Parathyroid adenoma (tissue), 2 donors: Measurements from ENCODE around the gene NEGR1.

Experiments
- H2AFZ ChIP-seq: fragments of 300-600 bp; sonication (generic); one replicate; pipeline ENCODE4 v1.7.0; 2017; ENCODE audit warnings: antibody characterized with exemption, mild to moderate bottlenecking
- H3K27ac ChIP-seq: fragments of 300-600 bp; sonication (generic); one replicate; pipeline ENCODE4 v1.7.0; 2017
- H3K27me3 ChIP-seq: fragments of 300-600 bp; sonication (generic); one replicate; pipeline ENCODE4 v1.7.0; 2017; ENCODE audit warnings: low read length; ENCODE audit not compliant: control insufficient read depth, insufficient read depth
- H3K36me3 ChIP-seq: fragments of 300-600 bp; sonication (generic); one replicate; pipeline ENCODE4 v1.7.0; 2017; ENCODE audit warnings: low read length; ENCODE audit not compliant: control insufficient read depth, insufficient read depth
- H3K4me1 ChIP-seq: fragments of 300-600 bp; sonication (generic); one replicate; pipeline ENCODE4 v1.7.0; 2017; ENCODE audit warnings: control low read depth
- H3K4me2 ChIP-seq: fragments of 300-600 bp; sonication (generic); one replicate; pipeline ENCODE4 v1.7.0; 2017; ENCODE audit warnings: low read length
- H3K4me3 ChIP-seq: fragments of 300-600 bp; sonication (generic); one replicate; pipeline ENCODE4 v1.7.0; 2017; ENCODE audit warnings: low read depth, low read length
- H3K79me2 ChIP-seq: fragments of 300-600 bp; sonication (generic); one replicate; pipeline ENCODE4 v1.7.0; 2017; ENCODE audit warnings: control low read depth
- H3K9ac ChIP-seq: fragments of 300-600 bp; sonication (generic); one replicate; pipeline ENCODE4 v1.7.0; 2017; ENCODE audit warnings: mild to moderate bottlenecking
- H3K9me3 ChIP-seq: fragments of 300-600 bp; sonication (generic); one replicate; pipeline ENCODE4 v1.7.0; 2017; ENCODE audit warnings: low read length; ENCODE audit not compliant: control insufficient read depth
- CTCF ChIP-seq: fragments of 300-600 bp; sonication (generic); IDR thresholded peaks from one replicate; pipeline ENCODE4 v1.7.0; 2017; ENCODE audit warnings: antibody characterized with exemption, mild to moderate bottlenecking
- donor health status: primary hyperparathyroidism.

The NEGR1 gene

DNA sequence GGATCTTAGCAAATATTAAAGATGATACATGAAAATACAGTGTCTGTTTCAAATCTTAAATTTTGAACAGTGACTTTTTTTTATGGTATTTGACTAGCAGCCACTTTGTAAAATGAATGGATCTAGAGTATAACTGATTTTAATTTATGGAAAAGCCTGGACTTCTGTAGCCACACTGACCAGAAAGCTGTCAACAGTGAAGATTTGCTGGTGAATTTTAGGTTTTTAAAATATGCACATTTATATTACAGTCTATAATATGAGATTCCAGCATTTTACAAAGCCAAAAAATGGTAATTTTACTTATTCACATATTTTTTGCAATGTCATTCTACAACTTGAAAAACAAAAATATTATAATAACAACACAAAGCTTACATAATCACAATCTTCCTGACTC, 131.8 kb downstream of the NEGR1 start:
- Histone ChIP-seq H3K9ac (no peak overlapping the region), H2AFZ (no peak overlapping the region), H3K4me1 (no peaks in the 10 kb centered on the region), H3K9me3 (no peaks in the 10 kb centered on the region), H3K36me3 (no peaks in the 10 kb centered on the region), H3K27ac (no peak overlapping the region), H3K4me3 (no peak overlapping the region), H3K4me2 (no peak overlapping the region), H3K27me3 (no peaks in the 10 kb centered on the region), H3K79me2 (no peaks in the 10 kb centered on the region)
- TF ChIP-seq CTCF, result no peak

DNA sequence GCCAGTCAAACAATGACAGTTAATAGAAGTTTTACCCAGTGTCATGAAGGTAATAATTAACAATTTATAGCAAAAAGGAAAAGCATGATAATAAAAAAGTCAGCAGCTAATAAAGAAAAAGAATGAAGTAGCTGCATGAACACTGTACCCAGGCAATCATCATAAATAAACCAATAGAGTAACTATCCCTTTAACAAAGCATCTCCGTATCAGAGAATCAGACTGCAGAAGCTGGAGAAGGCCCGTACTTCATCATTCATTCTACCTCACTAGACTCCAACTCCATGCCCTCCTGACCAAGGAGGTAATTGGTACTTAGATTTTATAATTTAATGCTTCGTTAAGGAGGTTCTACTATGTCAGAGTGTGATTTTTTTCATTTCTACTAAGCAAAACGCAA, 140.5 kb downstream of the NEGR1 start:
- Histone ChIP-seq H3K27ac (no peak overlapping the region), H3K9ac (no peak overlapping the region), H3K27me3 (no peaks in the 10 kb centered on the region), H3K79me2 (no peaks in the 10 kb centered on the region), H3K4me1 (no peaks in the 10 kb centered on the region), H2AFZ (no peak overlapping the region), H3K4me3 (no peak overlapping the region), H3K9me3 (no peaks in the 10 kb centered on the region), H3K36me3 (no peaks in the 10 kb centered on the region), H3K4me2 (no peak overlapping the region)
- TF ChIP-seq CTCF, result no peak

DNA sequence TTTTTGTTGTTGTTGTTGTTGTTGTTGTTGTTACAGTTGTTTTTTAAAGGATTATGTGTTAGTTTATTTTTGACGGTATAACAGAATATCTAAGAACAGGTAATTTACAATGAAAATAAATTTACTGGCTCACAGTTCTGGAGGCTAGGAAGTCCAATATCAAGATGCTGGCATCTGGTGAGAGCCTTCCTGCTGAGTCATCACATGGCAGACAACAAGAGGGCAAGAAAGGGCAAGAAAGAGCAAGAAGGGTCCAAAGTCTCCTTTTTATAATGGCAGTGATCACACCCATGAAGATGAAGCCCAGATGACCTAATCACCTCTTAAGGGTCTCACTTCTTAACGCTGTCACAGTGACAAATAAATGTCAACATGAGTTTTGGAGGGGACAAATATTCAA, 142.1 kb downstream of the NEGR1 start:
- Histone ChIP-seq H3K4me2 (no peak overlapping the region), H3K9me3 (no peaks in the 10 kb centered on the region), H3K4me1 (no peaks in the 10 kb centered on the region), H3K27ac (no peak overlapping the region), H2AFZ (no peak overlapping the region), H3K79me2 (no peaks in the 10 kb centered on the region), H3K36me3 (no peaks in the 10 kb centered on the region), H3K9ac (no peak overlapping the region), H3K27me3 (no peaks in the 10 kb centered on the region), H3K4me3 (no peak overlapping the region)
- no peak for TF ChIP-seq CTCF

DNA sequence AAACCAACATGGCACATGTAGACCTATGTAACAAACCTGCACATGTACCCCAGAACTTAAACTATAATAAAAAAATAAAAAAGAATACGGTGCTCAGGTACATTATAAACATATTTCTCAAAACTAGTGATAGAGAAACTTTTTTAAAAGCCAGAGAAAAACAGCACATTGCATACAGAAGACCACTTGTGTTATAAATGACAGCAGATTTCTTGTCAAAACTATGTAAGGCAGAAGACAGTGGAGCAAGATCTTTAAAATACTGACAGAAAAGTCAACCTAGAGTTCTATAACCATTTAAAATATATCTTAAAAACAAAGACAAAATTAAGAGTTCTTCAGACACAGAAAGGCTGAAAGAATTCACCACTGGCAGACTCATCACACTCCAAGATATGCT, 144.7 kb downstream of the NEGR1 start:
- H2AFZ ChIP-seq, result no peak overlapping the region
- H3K4me1 ChIP-seq, result no peaks in the 10 kb centered on the region
- H3K9me3 ChIP-seq, result no peaks in the 10 kb centered on the region
- no peaks in the 10 kb centered on the region for H3K36me3 ChIP-seq
- no peak overlapping the region for H3K4me2 ChIP-seq
- H3K79me2 ChIP-seq, result no peaks in the 10 kb centered on the region
- H3K9ac ChIP-seq, result no peak overlapping the region
- H3K27ac ChIP-seq, result no peak overlapping the region
- H3K27me3 ChIP-seq, result no peaks in the 10 kb centered on the region
- no peak for TF ChIP-seq CTCF
- H3K4me3 ChIP-seq, result no peak overlapping the region

DNA sequence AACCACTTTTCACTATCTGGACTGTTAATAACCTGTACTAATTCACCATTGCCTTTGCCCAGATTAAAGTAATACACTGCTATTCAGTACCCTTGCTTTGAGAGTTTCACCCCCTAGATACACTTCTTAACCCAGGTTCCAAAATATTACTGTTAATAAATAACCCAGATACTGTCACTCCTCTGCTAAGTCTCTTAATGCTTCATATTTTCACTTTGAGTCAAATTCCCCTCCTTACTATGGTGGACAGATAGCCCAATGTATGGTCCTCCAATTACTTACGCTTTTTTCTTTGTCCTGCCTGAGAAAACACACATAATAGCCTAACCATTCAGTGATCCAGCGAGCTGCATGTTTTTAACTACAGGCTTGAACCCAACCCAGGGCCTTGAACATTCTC, 152.5 kb downstream of the NEGR1 start:
- Histone ChIP-seq H3K9ac (no peak overlapping the region), H2AFZ (no peak overlapping the region), H3K4me2 (no peak overlapping the region), H3K27me3 (no peaks in the 10 kb centered on the region), H3K27ac (no peak overlapping the region), H3K36me3 (no peaks in the 10 kb centered on the region), H3K4me3 (no peak overlapping the region), H3K4me1 (no peaks in the 10 kb centered on the region), H3K9me3 (no peaks in the 10 kb centered on the region), H3K79me2 (no peaks in the 10 kb centered on the region)
- TF ChIP-seq CTCF, result no peak
